Activated gamma-delta T cell (primary cell): ENCODE measurements around the gene SNX33.
"Not testable (repeated sequence)": the region's sequence is repeated elsewhere in the genome, so short reads cannot be mapped to it uniquely, and the experiment has no call there.

Experiments
- DNase-seq: peaks from one replicate; lab custom pipeline; 2025; lab: John Stamatoyannopoulos, UW

The SNX33 gene

GRCh38 chr15:75661756-75662140, 14.0 kb downstream of the SNX33 start:
- DNase-seq, result no peak

DNA sequence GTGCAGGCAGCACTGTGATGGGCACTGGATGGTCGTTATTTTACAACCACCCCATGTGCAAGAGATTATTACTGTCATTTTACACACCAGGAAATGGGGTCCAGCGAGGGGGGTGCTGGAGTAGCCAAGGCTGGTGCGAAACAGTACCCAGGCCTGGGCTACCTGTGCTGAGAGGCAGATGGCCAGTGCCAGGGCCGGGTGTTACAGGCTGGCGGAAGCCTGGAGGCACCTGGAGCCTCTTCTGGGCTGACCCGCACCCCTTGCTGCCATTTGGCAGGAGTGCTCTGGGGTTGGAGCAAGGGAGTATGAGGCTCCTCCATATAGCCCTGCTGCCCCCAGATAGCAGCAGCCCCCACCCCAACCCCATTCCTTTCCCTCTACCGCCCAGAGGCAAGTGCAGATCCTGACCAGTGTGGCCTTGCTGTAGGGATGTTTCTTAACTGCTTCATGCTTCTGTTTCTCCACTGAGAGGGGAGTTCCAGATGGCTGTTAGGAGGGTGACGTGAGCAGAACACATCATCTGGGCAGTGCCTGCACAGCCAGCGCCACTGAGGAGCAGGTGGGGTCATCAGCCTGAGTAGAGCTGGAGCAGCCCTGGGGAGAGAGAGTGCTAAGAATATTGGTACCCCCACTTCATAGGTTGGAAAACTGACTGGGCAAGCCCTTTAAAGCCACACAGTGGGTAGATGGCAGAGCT, 15.3 kb downstream of the SNX33 start:
- no peak for DNase-seq

GRCh38 chr15:75663931-75664421, 16.3 kb downstream of the SNX33 start:
- DNase-seq, result no peak

DNA sequence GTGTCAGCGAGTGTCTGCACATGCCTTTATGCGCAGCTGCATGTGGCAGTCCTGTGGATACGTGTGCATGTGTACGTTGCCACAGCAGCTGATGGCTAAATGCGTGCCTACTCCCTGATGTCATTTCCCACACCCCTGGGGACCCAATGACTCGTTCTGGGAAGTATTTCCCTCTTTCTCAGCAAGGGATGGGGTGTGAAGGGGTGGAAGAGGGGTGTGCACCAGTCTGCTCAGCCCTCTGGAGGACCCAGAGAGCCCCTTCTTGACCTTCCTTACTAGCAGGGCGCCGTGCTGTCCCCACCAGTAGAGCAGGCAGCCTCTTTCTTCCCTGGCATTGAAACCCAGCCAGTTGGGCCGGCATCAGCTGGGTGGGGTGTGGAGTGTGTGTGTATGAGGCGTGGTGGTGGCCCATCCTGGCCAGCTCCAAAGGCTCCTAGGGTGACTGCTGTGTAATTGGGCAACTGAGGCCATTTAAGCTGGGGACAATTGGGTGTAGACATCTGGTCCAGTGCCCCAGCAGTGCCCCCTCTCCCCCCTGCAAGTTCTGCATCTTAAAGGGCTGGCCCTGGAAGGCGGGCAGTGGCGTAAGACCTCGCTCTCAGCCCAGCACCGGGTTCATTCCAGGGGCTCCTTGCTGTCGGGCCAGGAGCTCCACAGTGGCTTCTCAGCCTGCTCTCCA, 19.2 kb downstream of the SNX33 start:
- no peak for DNase-seq

- DNase-seq, result no peak
Observed at GRCh38 chr15:75669191-75669878, 21.6 kb downstream of the SNX33 start.

GRCh38 chr15:75669879-75670212, 22.1 kb downstream of the SNX33 start:
- DNase-seq, result no peak

GRCh38 chr15:75671730-75672602, 24.3 kb downstream of the SNX33 start:
- DNase-seq, result no peak

DNA sequence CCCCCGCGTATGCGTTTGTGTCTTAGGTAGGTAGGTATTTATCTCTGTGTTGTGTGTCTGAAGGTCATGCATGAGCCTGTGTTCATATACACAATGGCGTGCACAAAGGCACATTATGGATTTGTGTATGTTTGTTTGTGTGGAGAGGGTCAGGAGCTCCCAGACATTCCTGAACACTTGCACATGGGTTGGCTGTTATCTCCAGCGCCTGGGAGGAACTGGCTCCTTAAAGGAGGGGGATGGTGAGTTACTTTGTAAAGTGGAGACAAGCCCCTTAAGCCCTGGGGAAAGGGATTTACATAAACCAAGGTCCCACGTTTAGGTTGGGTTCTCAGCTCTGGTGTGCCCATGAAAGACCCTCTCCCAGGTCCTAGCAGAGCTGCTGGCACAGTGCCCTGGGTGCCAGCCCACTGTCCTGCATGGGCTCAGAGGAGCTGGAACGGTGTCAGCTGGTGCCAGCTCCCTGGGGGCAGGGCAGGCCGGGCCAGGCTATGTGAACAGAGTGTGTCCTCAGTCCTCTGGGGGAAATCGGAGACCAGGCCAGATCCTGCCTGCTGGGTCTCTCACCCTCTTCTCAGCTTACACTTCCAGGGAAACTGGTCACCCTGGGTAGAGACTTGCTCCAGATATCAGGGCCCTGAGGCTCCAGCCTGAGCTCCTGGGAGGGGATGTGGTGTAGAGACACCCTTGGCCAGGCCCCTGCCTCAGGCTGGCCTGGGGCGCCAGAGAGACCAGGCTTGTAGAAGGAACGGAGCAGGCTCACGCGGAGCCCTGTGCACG, 25.1 kb downstream of the SNX33 start:
- no peak for DNase-seq

GRCh38 chr15:75673426-75674235, 25.9 kb downstream of the SNX33 start:
- no peak for DNase-seq

DNA sequence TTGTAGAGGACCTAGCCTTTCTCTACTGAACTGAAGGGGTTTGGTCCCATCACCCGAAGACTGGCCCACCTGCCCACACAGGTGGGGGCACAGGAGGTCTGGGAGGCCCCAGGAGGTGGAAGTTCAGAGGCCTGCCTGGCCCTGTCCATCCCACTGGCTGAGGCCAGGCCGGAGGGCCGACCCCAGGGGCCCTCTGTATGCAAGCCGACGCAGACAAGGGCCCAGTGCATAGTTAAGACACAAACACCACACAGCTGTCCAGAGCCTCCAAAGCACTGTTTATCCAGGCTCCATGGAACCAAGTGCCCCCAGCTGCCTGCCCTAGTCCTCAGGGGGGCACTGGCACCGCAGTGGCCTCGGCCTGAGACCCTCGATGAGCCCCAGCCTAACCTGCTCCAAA, 26.7 kb downstream of the SNX33 start:
- DNase-seq, result no peak

DNA sequence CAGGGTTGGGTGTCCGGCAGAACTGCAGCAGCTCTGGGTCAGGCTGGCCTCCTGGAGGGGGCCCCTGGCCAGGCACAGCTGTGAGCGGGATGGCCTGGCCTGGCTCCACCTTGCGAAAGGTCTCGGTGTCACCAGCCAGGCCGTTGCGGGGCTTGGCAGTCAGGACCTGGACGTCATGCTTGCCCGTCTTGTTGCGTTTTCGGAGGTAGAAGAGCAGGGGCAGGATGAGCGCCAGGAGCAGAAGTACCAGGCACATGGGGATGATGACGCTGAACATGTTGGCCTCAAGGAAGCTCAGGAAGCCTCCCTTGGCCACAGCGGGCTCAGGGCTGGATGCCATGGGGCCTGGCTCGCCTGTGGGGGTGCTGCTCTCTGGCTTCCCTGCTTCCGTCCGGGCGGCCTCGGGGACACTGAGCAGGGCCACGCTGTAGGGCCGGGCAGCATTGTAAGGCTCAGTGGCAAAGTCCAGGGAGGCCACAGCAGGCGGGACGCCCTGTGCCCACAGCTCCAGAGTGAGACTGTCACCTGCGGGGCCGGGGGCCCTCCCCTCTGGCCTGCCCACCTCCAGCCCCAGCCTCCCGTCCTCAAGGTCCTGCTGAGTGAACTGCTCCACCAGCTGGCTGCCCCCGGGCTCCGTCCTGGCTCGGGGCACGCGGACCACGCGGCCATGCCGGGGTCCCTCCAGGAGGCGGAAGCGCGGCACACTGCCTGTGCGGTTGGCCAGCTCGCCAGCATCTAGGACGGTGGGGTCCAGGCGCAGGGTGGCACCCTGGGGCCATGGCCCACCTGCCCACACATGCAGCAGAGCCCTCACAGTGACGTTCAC, 28.1 kb downstream of the SNX33 start:
- DNase-seq, result no peak

DNA sequence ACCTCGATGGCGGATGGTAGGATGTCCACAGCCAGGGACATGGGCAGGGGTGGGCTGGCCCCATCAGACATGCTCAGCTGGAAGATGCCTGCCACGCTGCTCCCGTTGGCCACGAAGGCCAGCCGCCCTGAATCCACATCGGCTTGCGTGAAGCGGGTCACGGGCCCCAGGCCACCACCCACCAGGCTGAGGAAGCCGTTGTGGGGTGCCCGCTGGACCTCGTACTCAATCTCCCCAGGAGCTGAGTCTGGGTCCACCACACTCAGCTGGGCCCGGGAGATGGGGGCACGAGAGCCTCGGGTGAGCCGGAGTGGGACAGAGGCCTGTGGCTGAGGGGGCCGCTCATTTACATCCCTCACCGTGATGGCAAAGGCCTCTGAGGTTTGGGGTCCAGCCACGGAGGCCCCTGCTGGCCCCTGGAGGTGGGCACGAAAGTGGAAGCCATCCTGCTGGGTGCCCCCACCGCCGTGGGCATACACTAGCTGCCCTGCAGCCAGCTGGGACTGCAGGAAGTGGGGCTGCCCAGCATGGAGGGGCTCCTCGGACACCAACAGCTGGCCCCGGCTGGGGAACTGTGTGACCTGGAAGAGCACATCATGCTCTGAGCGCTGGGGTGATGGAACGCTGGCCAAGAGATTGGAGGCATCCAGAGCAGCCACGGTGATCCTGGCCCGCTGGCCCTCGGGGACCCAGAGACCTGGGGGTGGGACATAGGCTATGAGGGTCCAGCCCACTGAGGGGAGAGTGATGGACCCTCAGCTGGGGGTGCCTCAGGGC, 29.2 kb downstream of the SNX33 start:
- no peak for DNase-seq

DNA sequence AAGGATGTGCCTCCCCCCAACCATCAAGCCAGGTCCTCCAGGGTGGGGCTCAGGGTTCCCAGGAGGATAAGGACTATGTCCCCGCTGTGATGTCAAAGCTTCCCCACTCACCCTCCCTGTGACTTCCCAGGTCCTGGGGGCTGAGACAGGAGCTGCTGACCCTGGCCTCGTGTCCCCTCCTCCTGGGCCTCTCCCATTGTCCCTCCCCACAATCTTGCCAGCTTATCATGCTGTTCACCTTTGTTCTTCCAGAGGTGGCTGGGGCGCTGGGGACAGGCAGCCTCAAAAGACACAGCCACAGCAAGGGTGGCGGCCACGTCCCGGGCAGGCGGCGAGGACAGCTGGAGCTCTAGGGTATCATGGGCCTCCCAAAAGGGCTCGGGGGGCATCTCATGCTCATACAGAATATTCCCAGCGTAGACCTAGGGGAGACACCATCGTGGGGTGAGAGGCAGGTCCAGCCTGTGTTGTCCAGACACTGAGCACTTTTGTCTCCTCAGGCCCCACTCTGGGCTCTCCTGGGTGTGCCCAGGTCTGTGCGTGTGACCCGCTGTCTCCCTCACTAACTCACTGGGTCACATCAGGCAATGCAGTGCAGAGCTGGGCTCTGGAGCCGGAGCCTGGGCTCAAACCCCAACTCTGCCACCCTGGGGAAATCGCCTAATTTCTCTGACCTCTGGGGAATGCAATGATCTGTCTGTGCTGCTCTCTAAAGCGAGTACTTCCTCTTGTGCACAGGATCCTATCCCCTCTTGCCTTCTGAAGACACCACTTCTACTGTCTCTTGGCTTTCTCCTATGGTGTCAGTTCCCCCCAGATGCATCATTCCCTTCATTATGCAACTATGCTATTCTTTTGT, 30.0 kb downstream of the SNX33 start:
- DNase-seq, result no peak

GRCh38 chr15:75678324-75678690, 30.6 kb downstream of the SNX33 start:
- DNase-seq, result not testable (repeated sequence)

GRCh38 chr15:75680007-75680789, 32.5 kb downstream of the SNX33 start:
- no peak for DNase-seq

DNA sequence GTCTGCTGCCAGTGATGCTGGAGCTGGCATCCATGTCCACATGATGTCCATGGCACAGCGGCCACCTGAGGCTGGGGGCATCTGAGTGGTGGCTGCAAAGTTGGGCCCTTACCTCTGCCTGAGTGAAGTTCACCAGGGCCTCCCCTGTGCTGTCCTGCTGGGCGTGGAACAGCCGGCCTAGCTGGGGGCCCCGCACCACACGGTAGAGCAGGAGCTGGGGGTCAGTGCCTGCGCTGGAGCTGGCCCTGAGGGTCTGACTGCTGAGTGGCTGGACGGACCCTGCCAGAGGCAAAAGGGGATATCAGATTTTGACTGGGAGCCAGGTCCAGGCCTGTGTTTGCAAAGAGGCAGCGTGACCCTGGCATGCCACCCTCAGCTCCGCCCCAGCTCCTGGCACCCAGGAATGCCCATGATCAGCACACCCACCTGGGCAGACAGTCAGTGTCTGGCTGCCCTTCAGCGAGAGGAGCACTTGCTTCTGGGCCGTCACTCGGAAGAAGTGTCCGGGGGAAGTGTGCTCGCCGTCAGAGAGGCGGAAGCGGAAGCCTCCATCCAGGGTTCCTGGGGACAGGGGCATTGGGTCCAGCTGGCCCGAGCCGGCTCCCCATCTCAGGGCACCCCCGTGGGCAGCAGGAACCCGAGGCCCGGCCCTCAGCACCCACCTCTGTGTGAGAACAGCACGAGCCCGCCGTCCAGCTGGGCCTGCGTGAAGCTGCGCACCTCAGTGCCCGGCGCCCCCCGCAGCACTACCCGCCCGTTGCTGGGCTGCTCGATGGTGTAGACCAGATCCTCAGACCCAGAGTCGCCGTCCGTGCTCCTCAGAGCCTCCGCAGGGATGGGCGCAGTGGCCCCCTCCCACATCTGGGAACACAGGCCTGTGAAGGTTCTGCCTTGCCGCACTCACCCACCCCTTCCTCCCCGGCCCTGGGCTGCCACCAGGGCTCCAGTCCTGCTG, 34.7 kb downstream of the SNX33 start:
- no peak for DNase-seq
